HG03439 (cell line): ENCODE data around the gene ELMO1.

Source experiments
- ATAC-seq: cut with Tn5 transposase; IDR thresholded peaks from one replicate; pipeline ENCODE4 v1.9.1; 2021; ENCODE audit warnings: mild to moderate bottlenecking, moderate library complexity; ENCODE audit not compliant: unreplicated experiment

The ELMO1 gene

GRCh38 chr7:37432281-37432920 is 16.3 kb downstream of the ELMO1 start:
- no peak for ATAC-seq

GRCh38 chr7:37431413-37431812 is 17.3 kb downstream of the ELMO1 start:
- ATAC-seq = no peak

GRCh38 chr7:37430640-37431039 is 18.0 kb downstream of the ELMO1 start:
- no peak for ATAC-seq

GRCh38 chr7:37430171-37430570 is 18.5 kb downstream of the ELMO1 start:
- no peak for ATAC-seq

GRCh38 chr7:37429435-37429791 is 19.3 kb downstream of the ELMO1 start:
- no peak for ATAC-seq

- no peak for ATAC-seq
Measured at GRCh38 chr7:37428681-37429434, 19.8 kb downstream of the ELMO1 start.

GRCh38 chr7:37427276-37427940 is 21.3 kb downstream of the ELMO1 start:
- no peak for ATAC-seq

GRCh38 chr7:37425498-37425897 is 23.2 kb downstream of the ELMO1 start:
- no peak for ATAC-seq

- no peak for ATAC-seq
Measured at GRCh38 chr7:37424995-37425394, 23.7 kb downstream of the ELMO1 start.

GRCh38 chr7:37424521-37424920 is 24.1 kb downstream of the ELMO1 start:
- no peak for ATAC-seq

GRCh38 chr7:37421861-37422500 is 26.7 kb downstream of the ELMO1 start:
- ATAC-seq = no peak

- no peak for ATAC-seq
Measured at GRCh38 chr7:37420946-37421695, 27.5 kb downstream of the ELMO1 start.

- ATAC-seq = no peak
Measured at GRCh38 chr7:37419496-37419895, 29.2 kb downstream of the ELMO1 start.

- ATAC-seq = no peak
Measured at GRCh38 chr7:37418381-37418780, 30.3 kb downstream of the ELMO1 start.

GRCh38 chr7:37417107-37417474 is 31.6 kb downstream of the ELMO1 start:
- ATAC-seq = no peak

GRCh38 chr7:37416378-37417106 is 32.1 kb downstream of the ELMO1 start:
- ATAC-seq = no peak

GRCh38 chr7:37415629-37416028 is 33.0 kb downstream of the ELMO1 start:
- no peak for ATAC-seq

- no peak for ATAC-seq
Measured at GRCh38 chr7:37414352-37414983, 34.2 kb downstream of the ELMO1 start.

GRCh38 chr7:37411444-37412034 is 37.1 kb downstream of the ELMO1 start:
- no peak for ATAC-seq
